ENCODE results near the gene CYP39A1.

DNA sequence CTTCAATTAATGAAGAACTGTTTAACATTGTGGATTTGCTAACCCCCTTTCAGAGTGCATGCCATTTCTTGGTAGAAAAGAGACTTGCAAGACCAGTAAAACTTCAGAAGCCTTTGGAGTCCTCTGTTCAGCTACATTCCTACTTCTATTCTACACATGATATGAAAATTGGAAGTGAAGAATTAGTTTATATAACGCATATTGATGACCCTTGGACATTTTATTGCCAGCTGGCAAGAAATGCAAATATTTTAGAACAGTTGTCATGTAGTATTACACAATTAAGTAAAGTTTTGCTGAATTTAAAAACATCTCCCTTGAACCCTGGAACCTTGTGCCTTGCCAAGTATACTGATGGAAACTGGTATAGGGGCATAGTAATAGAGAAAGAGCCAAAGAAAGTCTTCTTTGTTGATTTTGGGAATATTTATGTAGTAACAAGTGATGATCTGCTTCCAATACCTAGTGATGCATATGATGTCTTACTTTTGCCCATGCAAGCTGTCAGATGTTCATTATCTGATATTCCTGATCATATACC is 38.4 kb upstream of the CYP39A1 start:
- TF ChIP-seq POLR2AphosphoS5 (IDR thresholded peaks at IDR 0.05; ENCODE audit: low read depth, low read length) (no peak), REST (IDR thresholded peaks at IDR 0.05; ENCODE audit: insufficient read depth in 1 of 2, low read depth in 2 of 2, low read length in 2 of 2) (no peak)
